Skeletal muscle cell (primary cell): ENCODE results near the gene TMEM267.
"Not testable (repeated sequence)": the region's sequence is repeated elsewhere in the genome, so short reads cannot be mapped to it uniquely, and the experiment has no call there.

ENCODE experiments used
- DNase-seq: peaks from one replicate; pipeline ENCODE4 v3.0.0-alpha.2; 2010; ENCODE audit warnings: low read depth
- H3K4me3 ChIP-seq: 2 replicates; pipeline ENCODE4 v1.5.1; 2011; ENCODE audit warnings: low read depth, mild to moderate bottlenecking, control low read depth, low read length, moderate library complexity

TMEM267 gene

GRCh38 chr5:43412644-43413043, 71.0 kb downstream of the TMEM267 start:
- H3K4me3 ChIP-seq, result no peak overlapping the region

GRCh38 chr5:43412156-43412555, 71.5 kb downstream of the TMEM267 start, which contains the start of gene CCL28:
Gene CCL28 (minus strand): TSS chr5:43412391. CDS start chr5:43412316, 75 bp downstream.
- H3K4me3 ChIP-seq, result no peak within 1 kb of the TSS
- no peak for DNase-seq

More at GRCh38 chr5:43412644-43413043, 71.0 kb downstream of the TMEM267 start:
- no peak for DNase-seq

GRCh38 chr5:43411495-43411894, 72.2 kb downstream of the TMEM267 start:
- no peak for DNase-seq
- no peak overlapping the region for H3K4me3 ChIP-seq

- no peak overlapping the region for H3K4me3 ChIP-seq
- DNase-seq, result no peak
These were observed 73.3 kb downstream of the TMEM267 start for GRCh38 chr5:43410414-43410813.

GRCh38 chr5:43409809-43410271, 73.8 kb downstream of the TMEM267 start:
- DNase-seq, result no peak
- H3K4me3 ChIP-seq, result no peak overlapping the region

- DNase-seq, H3K4me3 ChIP-seq: not testable (repeated sequence)
These were observed 81.1 kb downstream of the TMEM267 start for GRCh38 chr5:43402524-43403066.

GRCh38 chr5:43401827-43402226, 81.8 kb downstream of the TMEM267 start:
- no peak overlapping the region for H3K4me3 ChIP-seq
- DNase-seq, result no peak

GRCh38 chr5:43400082-43400481, 83.6 kb downstream of the TMEM267 start:
- no peak for DNase-seq
- no peak overlapping the region for H3K4me3 ChIP-seq

- H3K4me3 ChIP-seq, result peak overlapping the region; percentile 63
- DNase-seq, result no peak
These were observed 86.8 kb downstream of the TMEM267 start for GRCh38 chr5:43396762-43397304.
